ENCODE data around the gene SUFU.

Gene SUFU

GRCh38 chr10:102642736-102643335 lies 139.1 kb downstream of the SUFU start:
- no peak for DNase-seq

- DNase-seq: no peak
Measured at GRCh38 chr10:102643336-102644065, 139.7 kb downstream of the SUFU start.

- no peak for DNase-seq
Measured at GRCh38 chr10:102644066-102644645, 140.4 kb downstream of the SUFU start, which contains the start of gene TRIM8. TRIM8 (plus strand) TSS chr10:102644479; CDS start chr10:102644618, 139 bp downstream.

- no peak for DNase-seq
Measured at GRCh38 chr10:102644646-102645387, 141.0 kb downstream of the SUFU start.

GRCh38 chr10:102645388-102645740 lies 141.6 kb downstream of the SUFU start:
- no peak for DNase-seq

- DNase-seq: no peak
Measured at GRCh38 chr10:102645741-102646609, 142.2 kb downstream of the SUFU start.

GRCh38 chr10:102646610-102647442 lies 143.1 kb downstream of the SUFU start:
- DNase-seq: no peak

GRCh38 chr10:102647443-102648268 lies 143.9 kb downstream of the SUFU start:
- no peak for DNase-seq

GRCh38 chr10:102648269-102648888 lies 144.6 kb downstream of the SUFU start:
- no peak for DNase-seq

GRCh38 chr10:102648889-102649796 lies 145.4 kb downstream of the SUFU start:
- DNase-seq: no peak

- no peak for DNase-seq
Measured at GRCh38 chr10:102649797-102650654, 146.3 kb downstream of the SUFU start.

- DNase-seq: no peak
Measured at GRCh38 chr10:102650655-102651454, 147.1 kb downstream of the SUFU start.

GRCh38 chr10:102651455-102652169 lies 147.8 kb downstream of the SUFU start:
- DNase-seq: no peak

- DNase-seq: no peak
Measured at GRCh38 chr10:102652170-102652916, 148.6 kb downstream of the SUFU start.

GRCh38 chr10:102653060-102653459 lies 149.3 kb downstream of the SUFU start:
- no peak for DNase-seq

- no peak for DNase-seq
Measured at GRCh38 chr10:102654566-102654965, 150.8 kb downstream of the SUFU start.
